GM13976 (cell line): ENCODE measurements around the gene NDUFB10.
"Not testable (repeated sequence)": the region's sequence is repeated elsewhere in the genome, so short reads cannot be mapped to it uniquely, and the experiment has no call there.

Source experiments
- DNase-seq: peaks from one replicate; pipeline ENCODE4 v3.0.0; 2012; ENCODE audit warnings: low spot score
- in situ Hi-C: fragments of 300-500 bp; cut with MboI; formaldehyde crosslinking; loops from one replicate; pipeline ENCODE4 v1.12.0; 2022; ENCODE audit warnings: low sequenced_read_pairs, mixed read lengths, inconsistent platforms; ENCODE audit not compliant: unreplicated experiment
- TF ChIP-seq, protein P1 (sequence below): IDR thresholded peaks from 2 replicates; pipeline ENCODE4 v1.5.1; 2012; ENCODE audit warnings: borderline replicate concordance, mild to moderate bottlenecking; ENCODE audit not compliant: insufficient read depth; ENCODE audit errors: extremely low read depth, missing control alignments, control extremely low read depth

NDUFB10 gene

GRCh38 chr16:1946495-1947368, 12.6 kb upstream of the NDUFB10 start:
- DNase-seq, result no peak
- in situ Hi-C loops, result no loop called here
- TF ChIP-seq, protein P1, sequence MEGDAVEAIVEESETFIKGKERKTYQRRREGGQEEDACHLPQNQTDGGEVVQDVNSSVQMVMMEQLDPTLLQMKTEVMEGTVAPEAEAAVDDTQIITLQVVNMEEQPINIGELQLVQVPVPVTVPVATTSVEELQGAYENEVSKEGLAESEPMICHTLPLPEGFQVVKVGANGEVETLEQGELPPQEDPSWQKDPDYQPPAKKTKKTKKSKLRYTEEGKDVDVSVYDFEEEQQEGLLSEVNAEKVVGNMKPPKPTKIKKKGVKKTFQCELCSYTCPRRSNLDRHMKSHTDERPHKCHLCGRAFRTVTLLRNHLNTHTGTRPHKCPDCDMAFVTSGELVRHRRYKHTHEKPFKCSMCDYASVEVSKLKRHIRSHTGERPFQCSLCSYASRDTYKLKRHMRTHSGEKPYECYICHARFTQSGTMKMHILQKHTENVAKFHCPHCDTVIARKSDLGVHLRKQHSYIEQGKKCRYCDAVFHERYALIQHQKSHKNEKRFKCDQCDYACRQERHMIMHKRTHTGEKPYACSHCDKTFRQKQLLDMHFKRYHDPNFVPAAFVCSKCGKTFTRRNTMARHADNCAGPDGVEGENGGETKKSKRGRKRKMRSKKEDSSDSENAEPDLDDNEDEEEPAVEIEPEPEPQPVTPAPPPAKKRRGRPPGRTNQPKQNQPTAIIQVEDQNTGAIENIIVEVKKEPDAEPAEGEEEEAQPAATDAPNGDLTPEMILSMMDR, result no peak

- TF ChIP-seq, protein P1, result no peak
- in situ Hi-C loops, result no loop called here
- DNase-seq, result no peak
Observed at GRCh38 chr16:1947369-1947670, 12.0 kb upstream of the NDUFB10 start.

GRCh38 chr16:1949507-1949906, 9.8 kb upstream of the NDUFB10 start:
- TF ChIP-seq, protein P1, result no peak
- no peak for DNase-seq
- in situ Hi-C loops, result no loop called here

GRCh38 chr16:1950047-1950446, 9.3 kb upstream of the NDUFB10 start:
- in situ Hi-C loops, result no loop called here
- DNase-seq, result no peak
- TF ChIP-seq, protein P1, result no peak

DNA sequence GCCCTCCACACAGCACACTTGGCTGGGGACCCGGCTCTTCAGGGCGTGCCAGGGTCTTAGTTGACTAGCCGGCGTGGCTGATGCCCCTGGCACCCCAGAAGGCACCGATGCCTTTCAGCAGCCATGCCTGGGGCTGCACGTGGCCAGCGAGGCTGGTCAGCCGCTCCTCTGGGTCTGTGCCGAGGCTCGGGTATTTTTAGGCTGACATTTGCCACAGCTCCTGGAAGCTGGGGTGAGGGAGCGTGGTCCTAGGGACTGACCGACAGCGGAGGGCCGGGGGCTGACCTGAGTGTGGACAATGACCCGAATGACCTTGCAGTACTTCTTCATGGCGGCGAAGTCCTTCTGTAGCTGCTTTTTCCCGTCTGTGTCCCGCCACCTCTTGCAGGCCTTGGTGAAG, 8.8 kb upstream of the NDUFB10 start:
- TF ChIP-seq, protein P1, result no peak
- DNase-seq, result no peak
- in situ Hi-C loops, result no loop called here

GRCh38 chr16:1953734-1954133, 5.6 kb upstream of the NDUFB10 start:
- no peak for DNase-seq
- TF ChIP-seq, protein P1, result no peak
- in situ Hi-C loops, result no loop called here

GRCh38 chr16:1957434-1958142, 1.8 kb upstream of the NDUFB10 start:
- DNase-seq, in situ Hi-C loops: not testable (repeated sequence)

DNA sequence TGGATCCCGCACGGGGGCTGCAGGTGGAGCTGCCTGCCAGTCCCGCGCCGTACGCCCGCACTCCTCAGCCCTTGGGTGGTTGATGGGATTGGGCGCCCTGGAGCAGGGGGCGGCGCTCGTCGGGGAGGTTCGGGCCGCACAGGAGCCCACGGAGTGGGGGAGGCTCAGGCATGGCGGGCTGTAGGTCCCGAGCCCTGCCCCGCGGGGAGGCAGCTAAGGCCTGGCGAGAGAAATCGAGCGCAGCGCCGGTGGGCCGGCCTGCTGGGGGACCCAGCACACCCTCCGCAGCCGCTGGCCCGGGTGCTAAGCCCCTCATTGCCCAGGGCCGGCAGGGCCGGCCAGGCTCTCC, 1.2 kb upstream of the NDUFB10 start:
- DNase-seq, in situ Hi-C loops: not testable (repeated sequence)
